Measurements from ENCODE around the gene EDARADD.

GRCh38 chr1:236396665-236397043 lies 2.6 kb downstream of the EDARADD start:
- TF ChIP-seq CTCF (IDR thresholded peaks at IDR 0.05) (no peak), SIN3A (IDR thresholded peaks at IDR 0.05; ENCODE audit: borderline replicate concordance, insufficient read depth, low read depth, low read length) (no peak), REST (IDR thresholded peaks at IDR 0.05; ENCODE audit: insufficient read depth in 1 of 2, low read depth in 2 of 2, low read length in 1 of 2) (no peak), POLR2AphosphoS5 (IDR thresholded peaks at IDR 0.05; ENCODE audit: low read depth, low read length) (no peak), TCF7L2 (IDR thresholded peaks at IDR 0.05; ENCODE audit: low read depth, low read length) (no peak; the same call in 1 of the 2 replicates)
